H1 (cell line): Measurements from ENCODE around the gene CAMTA1. TPM values are rescaled to one million over a fixed set of nuclear protein-coding genes. Genes with fewer than 3 reads are reported as not detected.

Experiments used
- CTCF ChIA-PET: fragments of 300-600 bp; sonication (Branson Sonifier 250); formaldehyde crosslinking; loops from one replicate; lab custom pipeline; 2021; ENCODE audit not compliant: partially characterized antibody; lab: Charles Lee
- POLR2A ChIA-PET: fragments of 300-600 bp; sonication (Branson Sonifier 250); formaldehyde crosslinking; loops from one replicate; lab custom pipeline; 2021; ENCODE audit warnings: inconsistent platforms; ENCODE audit not compliant: partially characterized antibody; lab: Charles Lee
- DNase-seq, 2 experiments: peaks; one replicate each; pipeline versions ENCODE4 v3.0.0 to v3.0.0-alpha.2; 2010 to 2022; ENCODE audit warnings: low spot score in 2 of 2, low read depth in 1 of 2, mixed read lengths in 1 of 2
- FAIRE-seq: peaks from 2 replicates; lab custom pipeline; 2011; peaks lifted over from hg19 to GRCh38; lab: Jason Lieb, UNC
- H2AFZ ChIP-seq: 2 replicates; pipeline ENCODE4 v1.8.1; 2012; ENCODE audit warnings: low read length, inconsistent platforms
- H2AK5ac ChIP-seq: 2 replicates; pipeline ENCODE4 v1.6.1; 2013; ENCODE audit warnings: low read depth, low read length
- H2BK120ac ChIP-seq: replicated peaks from 2 replicates; pipeline ENCODE3; 2013; ENCODE audit warnings: low read depth, low read length, inconsistent platforms
- H2BK12ac ChIP-seq: 2 replicates; pipeline ENCODE4 v1.6.1; 2013; ENCODE audit warnings: low read depth, low read length
- H2BK15ac ChIP-seq: 2 replicates; pipeline ENCODE4 v1.6.1; 2013; ENCODE audit warnings: low read length
- H2BK20ac ChIP-seq: 2 replicates; pipeline ENCODE4 v1.6.1; 2013; ENCODE audit warnings: low read length
- H2BK5ac ChIP-seq: 2 replicates; pipeline ENCODE4 v1.6.1; 2013; ENCODE audit warnings: low read depth, low read length
- H3K14ac ChIP-seq: 2 replicates; pipeline ENCODE4 v1.6.1; 2013; ENCODE audit warnings: inconsistent platforms; ENCODE audit not compliant: insufficient read length
- H3K18ac ChIP-seq: 2 replicates; pipeline ENCODE4 v1.6.1; 2013; ENCODE audit warnings: low read length; ENCODE audit errors: extremely low read depth
- H3K23ac ChIP-seq: 2 replicates; pipeline ENCODE4 v1.6.1; 2013; ENCODE audit warnings: inconsistent platforms; ENCODE audit not compliant: insufficient read length
- H3K23me2 ChIP-seq: 2 replicates; pipeline ENCODE4 v1.6.1; 2013; ENCODE audit warnings: low read depth, low read length
- H3K27ac ChIP-seq: 2 replicates; pipeline ENCODE4 v1.6.1; 2011; ENCODE audit warnings: low read depth, low read length, inconsistent platforms
- H3K27me3 ChIP-seq, 4 experiments: replicated peaks in 1 of 4; 1 replicate in 1 of 4; 2 replicates in 3 of 4; pipeline versions ENCODE4 v1.6.1 to v1.8.1; 2011 to 2013; ENCODE audit warnings: low read length in 3 of 4, mild to moderate bottlenecking in 3 of 4, inconsistent platforms in 2 of 4, mixed read lengths in 2 of 4, moderate library complexity in 1 of 4; ENCODE audit not compliant: control insufficient read depth in 3 of 4, insufficient read depth in 3 of 4; ENCODE audit errors: extremely low read depth in 1 of 4
- H3K36me3 ChIP-seq, 4 experiments: 2 replicates each; pipeline versions ENCODE4 v1.6.1 to v1.8.1; 2011 to 2013; ENCODE audit warnings: mild to moderate bottlenecking in 4 of 4, low read length in 3 of 4, moderate library complexity in 2 of 4, control low read depth in 1 of 4, inconsistent platforms in 1 of 4; ENCODE audit not compliant: insufficient read depth in 4 of 4, control insufficient read depth in 2 of 4
- H3K4ac ChIP-seq: replicated peaks from 2 replicates; pipeline ENCODE3; 2013; ENCODE audit warnings: low read length, low read depth, mixed read lengths, inconsistent platforms; ENCODE audit not compliant: insufficient read length
- H3K4me1 ChIP-seq, 4 experiments: replicated peaks in 1 of 4; 1 replicate in 1 of 4; 2 replicates in 3 of 4; pipeline versions ENCODE4 v1.6.1 to v1.8.1; 2011 to 2013; ENCODE audit warnings: low read length in 3 of 4, inconsistent platforms in 2 of 4, mixed read lengths in 1 of 4; ENCODE audit not compliant: insufficient read depth in 4 of 4, control insufficient read depth in 3 of 4
- H3K4me2 ChIP-seq, 2 experiments: 2 replicates each; pipeline versions ENCODE4 v1.6.1 to v1.8.1; 2011 to 2013; ENCODE audit warnings: low read depth in 2 of 2, low read length in 2 of 2, control low read depth in 1 of 2, inconsistent platforms in 1 of 2, mild to moderate bottlenecking in 1 of 2; ENCODE audit not compliant: insufficient read depth in 1 of 2
- H3K4me3 ChIP-seq, 4 experiments: fragments of 200-600, 300-600 bp in 1 of 4; sonication (generic), shearing (Covaris generic), sonication (Bioruptor Twin) in 1 of 4; 2 replicates each; pipeline versions ENCODE4 v1.5.1 to v1.8.1; 2011 to 2016; ENCODE audit warnings: low read length in 4 of 4, low read depth in 3 of 4, control low read depth in 2 of 4, inconsistent platforms in 2 of 4, mild to moderate bottlenecking in 2 of 4, mixed read lengths in 1 of 4, moderate library complexity in 1 of 4; ENCODE audit not compliant: insufficient read depth in 2 of 4; ENCODE audit errors: extremely low read depth in 1 of 4
- H3K56ac ChIP-seq: replicated peaks from 2 replicates; pipeline ENCODE3; 2013; ENCODE audit warnings: low read depth, mild to moderate bottlenecking, mixed read lengths, low read length, inconsistent platforms; ENCODE audit not compliant: insufficient read length
- H3K79me1 ChIP-seq: 2 replicates; pipeline ENCODE4 v1.6.1; 2013; ENCODE audit warnings: low read depth, low read length, control low read depth
- H3K79me2 ChIP-seq, 2 experiments: 2 replicates each; pipeline versions ENCODE4 v1.6.1 to v1.8.1; 2012 to 2013; ENCODE audit warnings: low read length in 2 of 2, mild to moderate bottlenecking in 2 of 2, inconsistent platforms in 1 of 2; ENCODE audit not compliant: insufficient read depth in 2 of 2, control insufficient read depth in 1 of 2
- H3K9ac ChIP-seq, 4 experiments: replicated peaks in 1 of 4; 1 replicate in 1 of 4; 2 replicates in 3 of 4; pipeline versions ENCODE4 v1.6.1 to v1.8.1; 2011 to 2013; ENCODE audit warnings: low read depth in 3 of 4, low read length in 3 of 4, control low read depth in 2 of 4, mild to moderate bottlenecking in 2 of 4, moderate library complexity in 2 of 4, inconsistent platforms in 1 of 4; ENCODE audit errors: extremely low read depth in 1 of 4
- H3K9me3 ChIP-seq, 2 experiments: 2 replicates each; pipeline versions ENCODE4 v1.6.1 to v1.8.1; 2012 to 2013; ENCODE audit warnings: mild to moderate bottlenecking in 2 of 2, moderate library complexity in 2 of 2, control low read depth in 1 of 2, inconsistent platforms in 1 of 2, low read depth in 1 of 2, low read length in 1 of 2, mixed read lengths in 1 of 2; ENCODE audit not compliant: insufficient read depth in 2 of 2
- H4K20me1 ChIP-seq, 2 experiments: replicated peaks in 1 of 2; 2 replicates each; pipeline versions ENCODE3 to v1.8.1; 2011 to 2013; ENCODE audit warnings: inconsistent platforms in 2 of 2, low read length in 2 of 2, mild to moderate bottlenecking in 1 of 2; ENCODE audit not compliant: insufficient read depth in 2 of 2, control insufficient read depth in 1 of 2
- H4K5ac ChIP-seq: 2 replicates; pipeline ENCODE4 v1.6.1; 2013; ENCODE audit warnings: low read length, low read depth, mixed read lengths, inconsistent platforms; ENCODE audit not compliant: insufficient read length
- H4K8ac ChIP-seq: 2 replicates; pipeline ENCODE4 v1.8.0; 2013; ENCODE audit warnings: mild to moderate bottlenecking, moderate library complexity, low read length, inconsistent platforms; ENCODE audit not compliant: insufficient read depth; ENCODE audit errors: extremely low read depth
- H4K91ac ChIP-seq: replicated peaks from 2 replicates; pipeline ENCODE3; 2013; ENCODE audit warnings: low read length, mixed read lengths, inconsistent platforms; ENCODE audit not compliant: insufficient read length
- ATF2 ChIP-seq: IDR thresholded peaks from 2 replicates; pipeline ENCODE4 v1.6.1; 2012; ENCODE audit warnings: low read length, inconsistent platforms
- BCL11A ChIP-seq, 2 experiments: IDR thresholded peaks; one replicate each; pipeline ENCODE4 v1.6.1; 2011; ENCODE audit warnings: low read depth in 2 of 2, low read length in 2 of 2, mild to moderate bottlenecking in 2 of 2
- CHD2 ChIP-seq: IDR thresholded peaks from 2 replicates; pipeline ENCODE4 v1.6.1; 2012; ENCODE audit warnings: low read length, improper control_type of control experiment
- CREB1 ChIP-seq: IDR thresholded peaks from 2 replicates; pipeline ENCODE4 v1.6.1; 2012; ENCODE audit warnings: inconsistent platforms
- KDM1A ChIP-seq: fragments of 200-600, 300-600 bp; sonication (generic); IDR thresholded peaks from 2 replicates; pipeline ENCODE4 v1.7.1; 2016; ENCODE audit warnings: mild to moderate bottlenecking, low read length, borderline replicate concordance
- NANOG ChIP-seq: IDR thresholded peaks from 2 replicates; pipeline ENCODE4 v1.6.1; 2011; ENCODE audit warnings: low read length, low read depth, mild to moderate bottlenecking, inconsistent platforms; ENCODE audit not compliant: insufficient read depth, poor library complexity, severe bottlenecking
- RXRA ChIP-seq: IDR thresholded peaks from 2 replicates; pipeline ENCODE4 v1.6.1; 2011; ENCODE audit warnings: low read depth, mild to moderate bottlenecking, low read length, moderate library complexity; ENCODE audit not compliant: insufficient read depth
- SIRT6 ChIP-seq: IDR thresholded peaks from one replicate; pipeline ENCODE4 v1.7.1; 2012; ENCODE audit warnings: low read length, inconsistent platforms
- SIX5 ChIP-seq: IDR thresholded peaks from 2 replicates; pipeline ENCODE4 v1.6.1; 2011; ENCODE audit warnings: mild to moderate bottlenecking, low read depth, low read length
- SP1 ChIP-seq: IDR thresholded peaks from 2 replicates; pipeline ENCODE4 v1.6.1; 2011; ENCODE audit warnings: low read depth, low read length
- SUZ12 ChIP-seq: fragments of 200-600 bp; sonication (generic); IDR thresholded peaks from 2 replicates; pipeline ENCODE4 v1.6.1; 2012; ENCODE audit warnings: mild to moderate bottlenecking, inconsistent platforms, low read length, moderate library complexity, mixed read lengths
- WGBS, 2 experiments: shearing (Covaris generic) in 1 of 2; methylation state at CpG; one replicate each; pipeline versions ENCODE4 v1.1.6 to v1.1.7; 2013 to 2015; ENCODE audit warnings: low lambda C conversion rate in 2 of 2, mixed read lengths in 2 of 2, inconsistent platforms in 1 of 2, low coverage in 1 of 2, missing lambda C conversion rate in 1 of 2; ENCODE audit not compliant: insufficient replicate concordance in 2 of 2, insufficient coverage in 1 of 2, insufficient read length in 1 of 2; ENCODE audit errors: extremely low coverage in 1 of 2, missing lambda C conversion rate in 1 of 2; 5-methylcytosine and 5-hydroxymethylcytosine counted together
- polyA plus RNA-seq, 7 experiments: library from polyadenylated mRNA; depleted of rRNA in 3 of 7; stranded (reverse) in 5 of 7; unstranded in 2 of 7; fragments of >200 nt in 5 of 7; fragments of 200-250 nt in 2 of 7; gene quantifications; 1 replicate in 5 of 7; 2 replicates in 1 of 7; 4 replicates in 1 of 7; pipeline versions ENCODE4 v1.2.1 to v1.2.3, GENCODE V29; 2011 to 2013; ENCODE audit warnings: missing spikeins in 2 of 7, mixed read lengths in 2 of 7
- total RNA-seq: library from RNA; stranded (reverse); fragmentation: NEBNext Ultra II Directional; extraction: Animal tissue kit (Norgen Biotek cat#: 25700); gene quantifications from 2 replicates; pipeline ENCODE4 v1.2.1, GENCODE V29; 2021

CAMTA1 gene
- total and polyA plus RNA-seq, 2 of the 8 experiments (the other 6 are each of a cell fraction or from before 2014, with no cell fraction given): 65.0 to 119 TPM

DNA sequence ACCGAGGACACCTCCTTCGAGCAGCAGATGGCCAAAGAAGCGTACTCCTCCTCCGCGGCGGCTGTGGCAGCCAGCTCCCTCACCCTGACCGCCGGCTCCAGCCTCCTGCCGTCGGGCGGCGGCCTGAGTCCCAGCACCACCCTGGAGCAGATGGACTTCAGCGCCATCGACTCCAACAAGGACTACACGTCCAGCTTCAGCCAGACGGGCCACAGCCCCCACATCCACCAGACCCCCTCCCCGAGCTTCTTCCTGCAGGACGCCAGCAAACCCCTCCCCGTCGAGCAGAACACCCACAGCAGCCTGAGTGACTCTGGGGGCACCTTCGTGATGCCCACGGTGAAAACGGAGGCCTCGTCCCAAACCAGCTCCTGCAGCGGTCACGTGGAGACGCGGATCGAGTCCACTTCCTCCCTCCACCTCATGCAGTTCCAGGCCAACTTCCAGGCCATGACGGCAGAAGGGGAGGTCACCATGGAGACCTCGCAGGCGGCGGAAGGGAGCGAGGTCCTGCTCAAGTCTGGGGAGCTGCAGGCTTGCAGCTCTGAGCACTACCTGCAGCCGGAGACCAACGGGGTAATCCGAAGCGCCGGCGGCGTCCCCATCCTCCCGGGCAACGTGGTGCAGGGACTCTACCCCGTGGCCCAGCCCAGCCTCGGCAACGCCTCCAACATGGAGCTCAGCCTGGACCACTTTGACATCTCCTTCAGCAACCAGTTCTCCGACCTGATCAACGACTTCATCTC is 879.1 kb downstream of the CAMTA1 start:
- POLR2A ChIA-PET: no interaction called here
- H4K91ac ChIP-seq: no peak overlapping the region
- H3K14ac ChIP-seq: no peak overlapping the region
- H3K4ac ChIP-seq: no peak overlapping the region
- H3K23me2 ChIP-seq: 0 out of 2 replicates have a peak, but pooled peaks cover 2% of the 10 kb centered on the region
- no peak overlapping the region for H2AFZ ChIP-seq
- 93% methylated on average over 31 of the region's 48 CpGs; no CpG with 5 or more reads in 1 of the 2 experiments for WGBS, 2 experiments
- no peaks in the 10 kb centered on the region for H3K79me1 ChIP-seq
- H4K8ac ChIP-seq: no peak overlapping the region
- no peak for FAIRE-seq
- no peaks in the 10 kb centered on the region for H3K27me3 ChIP-seq
- H3K56ac ChIP-seq: no peak overlapping the region
- H2BK15ac ChIP-seq: no peak overlapping the region
- H3K23ac ChIP-seq: no peak overlapping the region
- CTCF ChIA-PET: interaction anchor here (0.7 to 23.6 kb wide), 12 partner anchors 9 to 615 kb away, joined by 3 to 554 read pairs (median 3); no protein-coding TSS in a partner anchor
- no peaks in the 10 kb centered on the region for H3K79me2 ChIP-seq
- no peak overlapping the region for H3K9ac ChIP-seq
- DNase-seq: no peak
- H3K9me3 ChIP-seq: no peaks in the 10 kb centered on the region
- H3K4me3 ChIP-seq: no peak overlapping the region
- no peak overlapping the region for H3K4me2 ChIP-seq
- H4K5ac ChIP-seq: no peak overlapping the region
- no peaks in the 10 kb centered on the region for H4K20me1 ChIP-seq
- H2AK5ac ChIP-seq: no peak overlapping the region
- H2BK5ac ChIP-seq: no peak overlapping the region; the same call in 1 of the 2 replicates
- peaks cover 0 to 10% (median 2%) of the 10 kb centered on the region in 4 experiments; a peak in 5 of 7 replicates for H3K4me1 ChIP-seq
- H3K18ac ChIP-seq: no peak overlapping the region
- no peak overlapping the region for H3K27ac ChIP-seq
- no peak overlapping the region for H2BK120ac ChIP-seq
- H2BK20ac ChIP-seq: no peak overlapping the region
- no peaks in the 10 kb centered on the region for H3K36me3 ChIP-seq
- H2BK12ac ChIP-seq: no peak overlapping the region
- no peak for TF ChIP-seq RXRA
- no peak for TF ChIP-seq NANOG
- TF ChIP-seq SIX5: no peak
- TF ChIP-seq BCL11A (IDR thresholded peaks at IDR 0.05; ENCODE audit: low read depth in 2 of 2, low read length in 2 of 2): no peak
- TF ChIP-seq SUZ12: no peak
- TF ChIP-seq CREB1: no peak
- TF ChIP-seq SIRT6: no peak
- no peak for TF ChIP-seq CHD2
- TF ChIP-seq ATF2: no peak
- no peak for TF ChIP-seq KDM1A
- no peak for TF ChIP-seq SP1
